ENCODE data around the gene RELL1. TPM values are rescaled to one million over a fixed set of nuclear protein-coding genes. Genes with fewer than 3 reads are reported as not detected.
A peak's percentile ranks its signal among the peaks of the same experiment; 100 is the strongest.

The RELL1 gene
- 6.6 TPM for polyA plus RNA-seq (2013, experiment 1 of 2; ENCODE audit: insufficient read length)
- 6.3 TPM for polyA plus RNA-seq (2013, experiment 2 of 2; ENCODE audit: insufficient read length)

- peak; percentile 100 for DNase-seq
Measured at GRCh38 chr4:37686373-37687193, at the start of gene RELL1. TSS of gene RELL1 (minus strand) at chr4:37686376. CDS start at chr4:37686287, 89 bp downstream.

GRCh38 chr4:37735578-37735977 lies 49.4 kb upstream of the RELL1 start:
- no peak for DNase-seq

GRCh38 chr4:37734989-37735388 lies 48.8 kb upstream of the RELL1 start:
- no peak for DNase-seq

- DNase-seq: no peak
Measured at GRCh38 chr4:37733240-37733867, 47.2 kb upstream of the RELL1 start.

- DNase-seq: no peak
Measured at GRCh38 chr4:37732526-37733186, 46.5 kb upstream of the RELL1 start.

- DNase-seq: no peak
Measured at GRCh38 chr4:37729649-37730004, 43.5 kb upstream of the RELL1 start.

GRCh38 chr4:37728064-37728463 lies 41.9 kb upstream of the RELL1 start:
- DNase-seq: no peak

GRCh38 chr4:37727635-37728034 lies 41.5 kb upstream of the RELL1 start:
- DNase-seq: no peak

GRCh38 chr4:37726666-37727065 lies 40.5 kb upstream of the RELL1 start:
- peak; percentile 75 for DNase-seq

- no peak for DNase-seq
Measured at GRCh38 chr4:37725718-37726117, 39.5 kb upstream of the RELL1 start.

GRCh38 chr4:37723067-37723466 lies 36.9 kb upstream of the RELL1 start:
- no peak for DNase-seq

GRCh38 chr4:37721995-37722638 lies 35.9 kb upstream of the RELL1 start:
- DNase-seq: no peak

- DNase-seq: peak; percentile 62
Measured at GRCh38 chr4:37719021-37719420, 32.8 kb upstream of the RELL1 start.

GRCh38 chr4:37717576-37717975 lies 31.4 kb upstream of the RELL1 start:
- peak; percentile 91 for DNase-seq

- peak; percentile 42 for DNase-seq
Measured at GRCh38 chr4:37715889-37716402, 29.8 kb upstream of the RELL1 start.

- no peak for DNase-seq
Measured at GRCh38 chr4:37710491-37710890, 24.3 kb upstream of the RELL1 start.

- DNase-seq: no peak
Measured at GRCh38 chr4:37706032-37706431, 19.9 kb upstream of the RELL1 start.

- no peak for DNase-seq
Measured at GRCh38 chr4:37705571-37705970, 19.4 kb upstream of the RELL1 start.

- no peak for DNase-seq
Measured at GRCh38 chr4:37699868-37700481, 13.8 kb upstream of the RELL1 start.

- DNase-seq: no peak
Measured at GRCh38 chr4:37697566-37697965, 11.4 kb upstream of the RELL1 start.

- DNase-seq: peak; percentile 90
Measured at GRCh38 chr4:37693450-37694190, 7.4 kb upstream of the RELL1 start.

- no peak for DNase-seq
Measured at GRCh38 chr4:37693030-37693429, 6.9 kb upstream of the RELL1 start.
